Stimulated activated CD4-positive, alpha-beta T cell treated with anti-CD3 and anti-CD28 coated beads, TNF-alpha, amount 100 ng/mL, for 4 hours (primary cell): ENCODE measurements around the gene TADA2B.
"Not testable (repeated sequence)": the region's sequence is repeated elsewhere in the genome, so short reads cannot be mapped to it uniquely, and the experiment has no call there.

Experiments
- DNase-seq, 3 experiments: peaks; one replicate each; pipeline ENCODE4 v3.0.0-alpha.2; 2020; ENCODE audit warnings: low read depth in 3 of 3

Gene TADA2B

GRCh38 chr4:7060346-7061150 lies 17.4 kb downstream of the TADA2B start:
- DNase-seq, result no peak

GRCh38 chr4:7061815-7062214 lies 18.6 kb downstream of the TADA2B start:
- DNase-seq, result no peak

- DNase-seq, result no peak
These were observed 19.6 kb downstream of the TADA2B start for GRCh38 chr4:7062816-7063215.

- DNase-seq, result no peak
These were observed 20.2 kb downstream of the TADA2B start for GRCh38 chr4:7063362-7063761.

GRCh38 chr4:7066006-7066405 lies 22.8 kb downstream of the TADA2B start:
- no peak for DNase-seq

- DNase-seq, result no peak
These were observed 23.3 kb downstream of the TADA2B start for GRCh38 chr4:7066493-7066892.

- DNase-seq, result no peak
These were observed 23.9 kb downstream of the TADA2B start for GRCh38 chr4:7067126-7067451.

GRCh38 chr4:7067452-7068278 lies 24.5 kb downstream of the TADA2B start, which contains the start of gene GRPEL1:
TSS of gene GRPEL1 (minus strand) at chr4:7068064. CDS start at chr4:7068032, 32 bp downstream.
- peak in 2 of 3 experiments; percentile 100 for DNase-seq

- DNase-seq, result peak in 1 of 3 experiments; percentile 100
These were observed 25.2 kb downstream of the TADA2B start for GRCh38 chr4:7068279-7068842.

- DNase-seq, result no peak
These were observed 25.7 kb downstream of the TADA2B start for GRCh38 chr4:7068883-7069282.

GRCh38 chr4:7070729-7071511 lies 27.7 kb downstream of the TADA2B start:
- peak; percentile 76 to 79 (median 77) for DNase-seq

GRCh38 chr4:7073059-7073458 lies 29.9 kb downstream of the TADA2B start:
- no peak for DNase-seq

- no peak for DNase-seq
These were observed 30.6 kb downstream of the TADA2B start for GRCh38 chr4:7073526-7074390.

- no peak for DNase-seq
These were observed 31.3 kb downstream of the TADA2B start for GRCh38 chr4:7074426-7074825.

GRCh38 chr4:7075962-7076695 lies 33.0 kb downstream of the TADA2B start:
- no peak for DNase-seq

GRCh38 chr4:7076696-7077082 lies 33.5 kb downstream of the TADA2B start:
- DNase-seq, result no peak

- no peak for DNase-seq
These were observed 34.2 kb downstream of the TADA2B start for GRCh38 chr4:7077371-7077770.

GRCh38 chr4:7078025-7078424 lies 34.9 kb downstream of the TADA2B start:
- DNase-seq, result no peak

GRCh38 chr4:7079483-7079882 lies 36.3 kb downstream of the TADA2B start:
- DNase-seq, result not testable (repeated sequence)

GRCh38 chr4:7079909-7080308 lies 36.7 kb downstream of the TADA2B start:
- DNase-seq, result not testable (repeated sequence)
